Karpas-422 (cell line): Measurements from ENCODE around the gene TRABD. TPM values are rescaled to one million over a fixed set of nuclear protein-coding genes. Genes with fewer than 3 reads are reported as not detected.

Experiments
- DNase-seq: peaks from one replicate; pipeline ENCODE4 v3.0.0-alpha.2; 2015
- H2AFZ ChIP-seq: fragments of 200-600 bp; sonication (generic); 2 replicates; pipeline ENCODE4 v1.6.1; 2014; ENCODE audit warnings: antibody characterized with exemption, low read length, mixed read lengths
- H3K27ac ChIP-seq: fragments of 200-600 bp; sonication (generic); 2 replicates; pipeline ENCODE4 v1.5.1; 2014; ENCODE audit warnings: mild to moderate bottlenecking, low read length, moderate library complexity
- H3K27me3 ChIP-seq: fragments of 200-600 bp; sonication (generic); 2 replicates; pipeline ENCODE4 v1.6.1; 2014; ENCODE audit warnings: low read length, mixed read lengths
- H3K36me3 ChIP-seq: fragments of 200-600 bp; sonication (generic); 2 replicates; pipeline ENCODE4 v1.6.1; 2014; ENCODE audit warnings: low read length, mixed read lengths; ENCODE audit not compliant: insufficient read depth
- H3K4me1 ChIP-seq: fragments of 200-600 bp; sonication (generic); 2 replicates; pipeline ENCODE4 v1.6.1; 2014; ENCODE audit warnings: mild to moderate bottlenecking, low read length, mixed read lengths
- H3K4me2 ChIP-seq: fragments of 200-600 bp; sonication (generic); 2 replicates; pipeline ENCODE4 v1.6.1; 2014; ENCODE audit warnings: low read length, low read depth, mild to moderate bottlenecking; ENCODE audit not compliant: poor library complexity, severe bottlenecking
- H3K4me3 ChIP-seq: fragments of 200-600 bp; sonication (generic); 2 replicates; pipeline ENCODE4 v1.5.1; 2014; ENCODE audit warnings: mild to moderate bottlenecking, antibody characterized with exemption, low read length, mixed read lengths
- H3K79me2 ChIP-seq: fragments of 200-600 bp; sonication (generic); 2 replicates; pipeline ENCODE4 v1.6.1; 2014; ENCODE audit warnings: mild to moderate bottlenecking, low read length, mixed read lengths
- H3K9ac ChIP-seq: fragments of 200-600 bp; sonication (generic); 2 replicates; pipeline ENCODE4 v1.6.0; 2014; ENCODE audit warnings: low read length
- H3K9me2 ChIP-seq: fragments of 200-600 bp; sonication (generic), shearing (Covaris generic); replicated peaks from 2 replicates; pipeline ENCODE4 v1.6.0; 2014; ENCODE audit warnings: mild to moderate bottlenecking, low read length, moderate library complexity; ENCODE audit not compliant: insufficient read depth
- H3K9me3 ChIP-seq: fragments of 300-700, 200-600 bp; sonication (generic); 2 replicates; pipeline ENCODE4 v1.6.1; 2014; ENCODE audit warnings: low read length, mixed read lengths
- H4K20me1 ChIP-seq: fragments of 200-600 bp; sonication (generic); 2 replicates; pipeline ENCODE4 v1.6.1; 2014; ENCODE audit warnings: mild to moderate bottlenecking, antibody characterized with exemption, low read length, low read depth; ENCODE audit not compliant: insufficient read depth
- total RNA-seq: library from RNA; depleted of rRNA; stranded (reverse); fragments of >200 nt; shearing (Covaris generic); gene quantifications from 2 replicates; pipeline ENCODE4 v1.2.3, GENCODE V29; 2014; ENCODE audit warnings: low replicate concordance

The TRABD gene
- total RNA-seq, 1 experiment from 2014 or later: 46.7 TPM

GRCh38 chr22:50170453-50171318, 15.0 kb upstream of the TRABD start, which contains the start of gene PANX2:
Gene PANX2 (plus strand): TSS chr22:50170731. CDS start chr22:50170731, 0 bp downstream.
- Histone ChIP-seq H3K9ac (no peak within 1 kb of the TSS), H3K27ac (no peak within 1 kb of the TSS), H3K4me2 (no peak within 1 kb of the TSS), H4K20me1 (no peaks in the 10 kb centered on the region), H3K9me2 (no peaks in the 10 kb centered on the region), H3K79me2 (no peaks in the 10 kb centered on the region), H3K9me3 (no peaks in the 10 kb centered on the region), H2AFZ (no peak within 1 kb of the TSS), H3K27me3 (no peaks in the 10 kb centered on the region), H3K4me1 (peaks cover 8% of the 10 kb centered on the region), H3K36me3 (no peaks in the 10 kb centered on the region), H3K4me3 (no peak within 1 kb of the TSS)
- no peak for DNase-seq

- Histone ChIP-seq H3K9me3 (no peaks in the 10 kb centered on the region), H3K9me2 (no peaks in the 10 kb centered on the region), H3K27ac (no peak overlapping the region), H3K4me2 (no peak overlapping the region), H3K9ac (no peak overlapping the region), H3K36me3 (no peaks in the 10 kb centered on the region), H4K20me1 (no peaks in the 10 kb centered on the region), H2AFZ (no peak overlapping the region), H3K79me2 (no peaks in the 10 kb centered on the region), H3K4me3 (no peak overlapping the region), H3K4me1 (peaks cover 8% of the 10 kb centered on the region), H3K27me3 (no peaks in the 10 kb centered on the region)
- DNase-seq: no peak
Observed at GRCh38 chr22:50171319-50171964, 14.3 kb upstream of the TRABD start.

- no peaks in the 10 kb centered on the region for H3K9me3 ChIP-seq
- DNase-seq: no peak
- no peaks in the 10 kb centered on the region for H4K20me1 ChIP-seq
- no peak overlapping the region for H3K27ac ChIP-seq
- H3K9ac ChIP-seq: no peak overlapping the region
- H3K79me2 ChIP-seq: no peaks in the 10 kb centered on the region
- no peaks in the 10 kb centered on the region for H3K36me3 ChIP-seq
- no peak overlapping the region for H3K4me2 ChIP-seq
- no peak overlapping the region for H3K4me3 ChIP-seq
- no peaks in the 10 kb centered on the region for H3K27me3 ChIP-seq
- H2AFZ ChIP-seq: no peak overlapping the region
- H3K4me1 ChIP-seq: peaks cover 8% of the 10 kb centered on the region
- no peaks in the 10 kb centered on the region for H3K9me2 ChIP-seq
Observed at GRCh38 chr22:50171965-50172421, 13.7 kb upstream of the TRABD start.

- H2AFZ ChIP-seq: no peak overlapping the region
- no peak overlapping the region for H3K4me3 ChIP-seq
- no peaks in the 10 kb centered on the region for H3K79me2 ChIP-seq
- peak; percentile 76 for DNase-seq
- no peaks in the 10 kb centered on the region for H3K9me2 ChIP-seq
- H3K36me3 ChIP-seq: no peaks in the 10 kb centered on the region
- H4K20me1 ChIP-seq: no peaks in the 10 kb centered on the region
- H3K4me2 ChIP-seq: no peak overlapping the region
- H3K9ac ChIP-seq: no peak overlapping the region
- H3K27ac ChIP-seq: no peak overlapping the region
- H3K4me1 ChIP-seq: peaks cover 8% of the 10 kb centered on the region
- no peaks in the 10 kb centered on the region for H3K9me3 ChIP-seq
- no peaks in the 10 kb centered on the region for H3K27me3 ChIP-seq
Observed at GRCh38 chr22:50173311-50173982, 12.3 kb upstream of the TRABD start.

- H3K9me2 ChIP-seq: no peaks in the 10 kb centered on the region
- H3K27me3 ChIP-seq: no peaks in the 10 kb centered on the region
- no peak overlapping the region for H3K27ac ChIP-seq
- peaks cover 8% of the 10 kb centered on the region for H3K4me1 ChIP-seq
- no peaks in the 10 kb centered on the region for H3K36me3 ChIP-seq
- no peaks in the 10 kb centered on the region for H4K20me1 ChIP-seq
- no peak overlapping the region for H2AFZ ChIP-seq
- no peak overlapping the region for H3K9ac ChIP-seq
- no peak overlapping the region for H3K4me2 ChIP-seq
- H3K4me3 ChIP-seq: no peak overlapping the region
- H3K9me3 ChIP-seq: no peaks in the 10 kb centered on the region
- H3K79me2 ChIP-seq: no peaks in the 10 kb centered on the region
- peak; percentile 34 for DNase-seq
Observed at GRCh38 chr22:50173983-50174355, 11.7 kb upstream of the TRABD start.

GRCh38 chr22:50174382-50175190, 11.1 kb upstream of the TRABD start:
- no peaks in the 10 kb centered on the region for H3K36me3 ChIP-seq
- H4K20me1 ChIP-seq: no peaks in the 10 kb centered on the region
- H3K4me1 ChIP-seq: peaks cover 8% of the 10 kb centered on the region
- no peak overlapping the region for H2AFZ ChIP-seq
- no peak overlapping the region for H3K4me2 ChIP-seq
- H3K9me3 ChIP-seq: no peaks in the 10 kb centered on the region
- H3K27me3 ChIP-seq: no peaks in the 10 kb centered on the region
- H3K9ac ChIP-seq: no peak overlapping the region
- H3K4me3 ChIP-seq: no peak overlapping the region
- no peak overlapping the region for H3K27ac ChIP-seq
- no peaks in the 10 kb centered on the region for H3K79me2 ChIP-seq
- DNase-seq: peak; percentile 44
- no peaks in the 10 kb centered on the region for H3K9me2 ChIP-seq

- Histone ChIP-seq H2AFZ (no peak overlapping the region), H3K9me2 (no peaks in the 10 kb centered on the region), H3K9me3 (no peaks in the 10 kb centered on the region), H3K4me3 (no peak overlapping the region), H4K20me1 (no peaks in the 10 kb centered on the region), H3K27ac (no peak overlapping the region), H3K79me2 (no peaks in the 10 kb centered on the region), H3K36me3 (no peaks in the 10 kb centered on the region), H3K4me1 (peaks cover 8% of the 10 kb centered on the region), H3K9ac (no peak overlapping the region), H3K4me2 (no peak overlapping the region), H3K27me3 (no peaks in the 10 kb centered on the region)
- DNase-seq: peak; percentile 20
Observed at GRCh38 chr22:50175191-50175461, 10.6 kb upstream of the TRABD start.
